NK-92 treated with Interleukin-12 subunit alpha and Interleukin-12 subunit beta, amount 100 ng/mL, for 24 hours (cell line): ENCODE results near the gene CDK7.
"Not testable (repeated sequence)": the region's sequence is repeated elsewhere in the genome, so short reads cannot be mapped to it uniquely, and the experiment has no call there.

Experiments used
- DNase-seq: peaks from one replicate; lab custom pipeline; 2025; lab: John Stamatoyannopoulos, UW

The CDK7 gene

GRCh38 chr5:69234457-69235268, at the start of gene CDK7:
Gene CDK7 (plus strand): TSS chr5:69234886. CDS start chr5:69234976, 90 bp downstream.
- DNase-seq = peak; percentile 82

GRCh38 chr5:69187342-69187741, 47.3 kb upstream of the CDK7 start:
- DNase-seq = no peak

DNA sequence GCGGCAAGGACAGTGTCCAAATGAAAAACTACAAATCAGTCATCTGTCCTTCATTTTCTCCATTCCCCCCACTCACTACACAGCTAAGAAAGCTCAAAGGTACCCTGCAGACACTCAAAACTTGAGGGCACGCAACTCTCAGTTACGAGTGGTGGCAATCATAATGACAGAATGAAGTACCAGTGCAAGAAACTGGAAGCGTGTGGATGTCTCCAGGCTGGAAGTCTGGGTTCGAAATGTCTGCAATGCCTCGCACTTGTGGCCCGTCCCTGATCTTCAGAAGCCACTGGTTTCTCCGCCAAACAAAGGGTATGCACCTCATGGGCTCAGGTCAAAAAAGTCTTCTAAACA, 45.9 kb upstream of the CDK7 start:
- no peak for DNase-seq

GRCh38 chr5:69189162-69190086, 45.3 kb upstream of the CDK7 start, which contains the start of gene CENPH:
Gene CENPH (plus strand): TSS chr5:69189583. CDS start chr5:69189635, 52 bp downstream.
- DNase-seq = peak; percentile 83

- no peak for DNase-seq
Measured at GRCh38 chr5:69202497-69202896, 32.2 kb upstream of the CDK7 start.

- DNase-seq = no peak
Measured at GRCh38 chr5:69206528-69207190, 28.0 kb upstream of the CDK7 start.

DNA sequence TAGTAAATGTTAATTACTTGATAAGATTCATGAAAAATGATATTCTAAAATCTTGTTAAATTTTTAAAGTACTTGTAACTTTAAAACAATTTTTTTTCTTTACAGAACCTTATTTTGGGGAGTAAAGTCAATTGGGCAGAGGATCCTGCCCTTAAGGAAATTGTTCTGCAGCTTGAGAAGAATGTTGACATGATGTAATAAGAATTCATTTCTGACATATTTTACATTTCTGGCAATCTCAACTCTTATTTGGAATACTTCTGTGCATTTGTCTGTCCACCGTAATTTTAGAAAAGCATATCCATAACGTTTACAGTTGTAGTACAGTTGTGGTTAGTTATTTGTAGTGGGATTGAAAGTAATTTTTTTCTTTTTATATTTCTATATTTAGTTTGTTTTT, 25.1 kb upstream of the CDK7 start:
- DNase-seq = no peak

DNA sequence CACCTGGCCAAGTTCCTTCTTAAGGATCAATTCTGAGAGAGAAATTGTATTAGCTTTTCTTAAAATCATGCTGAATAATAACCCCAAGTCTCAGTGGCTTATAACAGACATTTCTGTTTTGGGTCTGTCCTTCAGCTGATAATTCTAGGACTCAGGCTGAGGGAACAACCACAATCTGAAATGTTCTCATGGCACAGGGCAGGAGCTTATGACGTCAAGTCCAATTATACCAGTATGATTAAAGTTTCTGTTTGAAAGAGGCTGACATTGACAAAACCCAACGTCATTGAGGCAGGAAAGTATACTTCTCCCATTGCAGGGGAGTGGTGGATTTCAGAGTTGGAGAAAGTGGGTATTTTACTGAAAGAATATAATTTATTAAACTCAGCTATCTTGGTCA, 23.5 kb upstream of the CDK7 start:
- no peak for DNase-seq

GRCh38 chr5:69212022-69212421, 22.7 kb upstream of the CDK7 start:
- no peak for DNase-seq

- DNase-seq = no peak
Measured at GRCh38 chr5:69213513-69214215, 21.0 kb upstream of the CDK7 start.

GRCh38 chr5:69217151-69217511, 17.6 kb upstream of the CDK7 start:
- no peak for DNase-seq

DNA sequence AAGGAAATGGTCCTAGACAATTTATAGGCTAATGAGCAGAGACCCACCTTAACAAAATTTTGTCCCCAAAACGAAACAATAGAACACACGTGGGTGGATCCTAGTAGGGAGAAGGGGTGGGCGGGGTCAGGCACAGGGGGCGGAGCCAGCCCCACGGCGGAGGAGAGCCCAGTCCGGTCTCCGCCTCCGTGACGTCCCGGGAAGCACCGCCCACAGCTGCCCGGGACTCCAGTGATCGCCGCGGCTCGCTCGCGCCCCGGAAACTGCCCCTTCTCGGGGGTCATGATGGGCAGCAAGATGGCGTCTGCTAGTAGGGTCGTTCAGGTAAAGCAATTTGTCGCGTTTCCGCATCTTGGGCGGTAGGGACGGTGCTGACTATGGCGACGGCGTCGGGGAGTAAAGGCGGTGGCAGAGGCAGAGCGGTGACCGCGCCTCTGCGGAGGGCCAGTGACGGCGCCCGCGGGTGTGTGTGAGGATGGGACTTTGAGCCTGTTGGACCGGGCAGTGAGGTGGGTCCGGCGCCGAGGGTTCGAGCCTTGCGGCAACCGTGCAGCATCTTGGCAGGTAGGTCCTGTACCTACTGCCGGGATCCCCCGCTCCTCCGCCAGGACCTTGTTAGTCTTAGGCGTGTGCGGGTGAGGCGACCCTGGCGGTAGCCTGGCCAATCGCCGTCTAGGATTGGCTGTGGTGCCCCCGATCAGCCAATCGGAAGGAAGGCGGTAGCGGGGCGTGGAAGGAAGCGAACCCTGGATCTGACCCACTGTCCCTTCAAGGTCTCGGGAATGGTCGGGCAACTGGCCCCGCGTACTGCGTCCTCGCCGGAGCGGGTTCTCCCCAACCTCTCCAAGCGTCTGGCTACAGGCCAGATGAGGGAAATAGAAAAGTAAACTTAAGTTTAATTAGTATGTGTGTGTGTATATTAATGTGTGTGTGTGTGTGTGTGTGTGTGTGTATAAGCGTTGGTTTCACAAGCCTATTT, 16.8 kb upstream of the CDK7 start:
- peak; percentile 96 for DNase-seq

DNA sequence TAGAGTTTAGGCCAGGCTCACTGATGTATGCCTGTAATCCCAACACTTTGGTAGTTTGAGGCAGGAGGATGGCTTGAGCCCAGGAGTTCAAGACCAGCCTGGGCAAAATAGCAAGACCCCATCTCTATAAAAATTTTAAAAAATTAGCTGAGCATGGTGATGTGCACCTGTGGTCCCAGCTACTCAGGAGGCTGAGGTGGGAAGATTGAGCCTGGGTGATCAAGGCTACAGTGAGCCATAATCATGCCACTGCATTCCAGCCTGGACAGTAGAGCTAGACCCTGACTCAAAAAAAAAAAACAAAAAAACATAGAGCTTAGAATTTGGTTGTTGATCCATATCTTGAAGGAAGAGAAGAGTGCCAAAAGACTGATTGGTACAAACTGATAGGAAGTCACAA, 14.7 kb upstream of the CDK7 start:
- no peak for DNase-seq

GRCh38 chr5:69220371-69220770, 14.3 kb upstream of the CDK7 start:
- DNase-seq = not testable (repeated sequence)

GRCh38 chr5:69220833-69221232, 13.9 kb upstream of the CDK7 start:
- not testable (repeated sequence) for DNase-seq

DNA sequence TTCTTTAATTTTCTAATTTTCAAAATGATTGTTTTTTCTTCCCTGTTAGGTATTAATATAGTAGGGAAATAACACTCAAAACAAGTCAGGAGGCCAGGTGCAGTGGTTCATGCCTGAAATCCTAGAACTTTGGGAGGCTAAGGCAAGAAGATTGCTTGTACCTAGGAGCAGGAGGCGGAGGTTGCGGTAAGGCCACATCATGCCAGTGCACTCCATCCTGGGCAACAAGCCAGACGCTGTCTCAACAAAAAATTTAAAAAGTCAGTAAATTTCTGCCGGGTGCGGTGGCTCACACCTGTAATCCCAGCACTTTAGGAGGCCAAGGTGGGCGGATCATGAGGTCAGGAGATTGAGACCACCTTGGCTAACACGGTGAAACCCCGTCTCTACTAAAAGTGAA, 10.2 kb upstream of the CDK7 start:
- no peak for DNase-seq

DNA sequence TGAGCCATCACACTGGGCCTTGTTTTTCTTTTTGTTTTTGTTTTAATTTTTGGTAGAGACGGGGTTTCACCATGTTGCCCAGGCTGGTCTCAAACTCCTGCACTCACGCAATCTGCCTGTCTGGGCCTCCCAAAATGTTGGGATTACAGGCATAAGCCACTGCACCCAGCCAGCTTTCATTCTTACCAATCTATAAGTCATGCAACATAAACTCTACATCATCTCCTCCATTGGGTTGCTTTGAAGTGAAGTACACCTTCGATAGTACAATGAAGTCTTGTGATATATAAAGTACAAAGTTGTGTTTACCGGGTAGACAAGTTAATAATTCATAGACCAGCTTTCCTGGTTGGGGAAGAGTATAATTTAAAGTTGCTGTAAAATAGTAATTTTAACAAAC, 8.8 kb upstream of the CDK7 start:
- no peak for DNase-seq

- no peak for DNase-seq
Measured at GRCh38 chr5:69230181-69230580, 4.5 kb upstream of the CDK7 start.

DNA sequence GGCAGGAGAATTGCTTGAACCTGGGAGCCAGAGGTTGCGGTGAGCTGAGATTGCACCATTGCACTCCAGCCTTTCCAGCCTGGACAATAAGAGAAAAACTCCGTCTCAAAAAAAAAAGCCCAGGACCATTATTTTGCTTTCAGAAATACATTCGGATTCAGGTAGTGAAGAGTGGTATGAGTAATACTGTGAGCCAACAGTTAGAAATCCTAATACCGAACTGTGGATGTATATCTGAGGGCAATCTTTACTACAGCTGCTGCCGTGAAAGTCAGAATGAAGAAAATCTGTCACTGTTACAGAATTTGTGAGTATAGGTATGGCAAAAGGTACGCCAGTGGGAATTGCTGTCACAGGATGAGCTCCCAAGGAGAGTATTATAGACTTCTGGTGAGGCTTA, 3.4 kb upstream of the CDK7 start:
- no peak for DNase-seq

GRCh38 chr5:69231851-69232250, 2.8 kb upstream of the CDK7 start:
- no peak for DNase-seq

GRCh38 chr5:69236733-69237132, 2.0 kb downstream of the CDK7 start:
- DNase-seq = not testable (repeated sequence)
